IPS-NIHi7 (cell line): ENCODE measurements around the gene DSG2.

ENCODE experiments used
- DNase-seq: peaks from one replicate; pipeline ENCODE4 v3.0.0; 2012; ENCODE audit warnings: mixed read lengths; ENCODE audit errors: extremely low spot score

Gene DSG2

GRCh38 chr18:31555971-31556747, 58.2 kb downstream of the DSG2 start:
- peak; percentile 56 for DNase-seq

GRCh38 chr18:31557446-31557845, 59.5 kb downstream of the DSG2 start:
- peak; percentile 33 for DNase-seq

- no peak for DNase-seq
Observed at GRCh38 chr18:31558567-31558966, 60.6 kb downstream of the DSG2 start.

GRCh38 chr18:31562726-31563125, 64.7 kb downstream of the DSG2 start:
- DNase-seq, result no peak

- no peak for DNase-seq
Observed at GRCh38 chr18:31563778-31564177, 65.8 kb downstream of the DSG2 start.

GRCh38 chr18:31565345-31565744, 67.4 kb downstream of the DSG2 start:
- DNase-seq, result no peak

GRCh38 chr18:31565782-31566512, 68.0 kb downstream of the DSG2 start:
- DNase-seq, result no peak

GRCh38 chr18:31566576-31567306, 68.8 kb downstream of the DSG2 start:
- no peak for DNase-seq

- DNase-seq, result no peak
Observed at GRCh38 chr18:31572368-31572767, 74.4 kb downstream of the DSG2 start.

GRCh38 chr18:31573051-31573450, 75.1 kb downstream of the DSG2 start:
- DNase-seq, result no peak

GRCh38 chr18:31574359-31574758, 76.4 kb downstream of the DSG2 start:
- no peak for DNase-seq

- no peak for DNase-seq
Observed at GRCh38 chr18:31575515-31576257, 77.7 kb downstream of the DSG2 start.

GRCh38 chr18:31576670-31577069, 78.7 kb downstream of the DSG2 start:
- DNase-seq, result no peak

GRCh38 chr18:31577195-31577594, 79.2 kb downstream of the DSG2 start:
- no peak for DNase-seq

- no peak for DNase-seq
Observed at GRCh38 chr18:31578126-31578525, 80.1 kb downstream of the DSG2 start.

GRCh38 chr18:31579375-31579774, 81.4 kb downstream of the DSG2 start:
- no peak for DNase-seq

GRCh38 chr18:31581498-31582197, 83.7 kb downstream of the DSG2 start:
- no peak for DNase-seq

GRCh38 chr18:31583185-31583854, 85.3 kb downstream of the DSG2 start:
- no peak for DNase-seq

GRCh38 chr18:31585991-31586390, 88.0 kb downstream of the DSG2 start:
- DNase-seq, result no peak

- no peak for DNase-seq
Observed at GRCh38 chr18:31586616-31587015, 88.6 kb downstream of the DSG2 start.

GRCh38 chr18:31587529-31587928, 89.6 kb downstream of the DSG2 start:
- DNase-seq, result no peak
